HTR-8/SVneo (cell line): Measurements from ENCODE around the gene MTMR8.

ENCODE experiments used
- DNase-seq: peaks from one replicate; pipeline ENCODE4 v3.0.0; 2011; ENCODE audit warnings: low spot score, mixed read lengths; ENCODE audit not compliant: insufficient read length
- FAIRE-seq: peaks from 2 replicates; lab custom pipeline; 2011; peaks lifted over from hg19 to GRCh38; lab: Jason Lieb, UNC

Gene MTMR8

DNA sequence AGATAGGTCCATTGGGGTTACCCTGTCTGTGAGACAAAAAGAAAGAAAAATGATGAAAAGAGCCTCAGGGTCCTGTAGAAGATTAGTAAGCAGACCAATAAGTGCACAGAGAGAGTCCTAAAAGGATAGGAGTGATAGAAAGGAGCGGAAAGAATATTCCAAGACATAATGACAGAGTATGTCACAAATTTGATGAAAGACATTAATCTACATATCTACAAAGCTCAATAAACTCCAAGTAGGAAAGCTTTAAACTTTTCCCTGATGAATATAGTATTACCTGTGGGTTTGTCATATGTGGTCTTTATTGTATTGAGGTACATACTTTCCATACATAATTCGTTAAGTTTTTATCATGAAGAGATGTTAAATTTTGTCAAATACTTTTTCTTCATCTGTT lies 73.7 kb downstream of the MTMR8 start:
- FAIRE-seq (no peak), DNase-seq (no peak)

DNA sequence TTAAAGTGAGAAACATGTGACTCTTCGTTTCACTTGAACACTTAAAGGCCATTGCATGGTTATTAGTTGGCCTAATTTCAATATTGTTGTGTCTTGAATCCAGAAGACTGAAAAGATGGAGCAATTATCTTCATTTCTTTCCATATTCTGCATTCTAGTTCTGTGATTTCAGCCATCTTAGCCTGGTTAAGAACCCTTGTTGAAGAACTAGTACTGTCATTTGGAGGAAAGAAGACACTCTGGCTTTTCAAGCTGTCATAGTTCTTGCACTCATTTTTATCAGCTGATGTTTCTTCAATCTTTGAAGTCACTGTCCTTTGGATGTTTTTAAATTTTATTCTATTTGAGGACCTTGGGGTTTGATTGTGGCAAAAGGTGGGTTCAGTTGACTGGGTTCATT lies 81.6 kb downstream of the MTMR8 start:
- FAIRE-seq (no peak), DNase-seq (no peak)

DNA sequence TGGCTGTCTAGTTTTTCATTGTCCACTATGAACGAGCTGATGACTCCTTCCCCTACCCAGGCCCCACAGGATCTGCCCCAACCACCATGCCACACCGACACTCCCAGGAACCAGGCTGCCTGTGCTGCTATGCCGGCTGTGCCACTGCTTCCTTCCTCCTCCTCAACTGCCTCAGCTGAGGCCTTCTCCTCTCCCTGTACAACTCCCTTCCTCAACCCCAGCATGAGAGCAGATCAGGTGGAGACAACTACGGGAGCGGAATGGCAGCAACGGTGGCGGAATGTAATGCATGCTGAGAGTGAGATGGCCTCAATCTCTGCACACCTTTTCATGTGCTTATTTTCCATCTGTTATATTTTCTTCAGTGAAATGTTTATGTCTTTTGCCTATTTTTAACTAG lies 88.5 kb downstream of the MTMR8 start:
- FAIRE-seq = no peak

DNA sequence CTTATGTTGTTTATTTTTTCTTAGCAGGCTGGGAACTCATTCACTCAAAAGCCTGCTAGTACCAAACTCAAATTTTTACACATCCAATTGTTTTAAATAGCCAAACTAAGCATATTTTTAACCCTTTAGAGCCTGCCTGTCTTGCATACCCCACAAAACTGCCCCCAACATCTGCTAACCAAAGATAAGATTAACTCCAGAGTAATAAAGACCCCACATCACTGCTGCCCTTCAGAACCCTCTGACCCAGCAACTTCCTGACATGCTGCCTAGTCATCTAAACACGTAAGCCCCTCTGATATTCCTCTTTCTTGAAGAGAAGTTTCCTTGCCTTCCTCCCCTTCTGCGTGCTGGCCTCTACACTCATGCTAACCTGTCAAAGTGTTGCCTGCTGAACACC lies 104.1 kb downstream of the MTMR8 start:
- FAIRE-seq = no peak

More for the DNA sequence above, 88.5 kb downstream of the MTMR8 start:
- DNase-seq = no peak

DNA sequence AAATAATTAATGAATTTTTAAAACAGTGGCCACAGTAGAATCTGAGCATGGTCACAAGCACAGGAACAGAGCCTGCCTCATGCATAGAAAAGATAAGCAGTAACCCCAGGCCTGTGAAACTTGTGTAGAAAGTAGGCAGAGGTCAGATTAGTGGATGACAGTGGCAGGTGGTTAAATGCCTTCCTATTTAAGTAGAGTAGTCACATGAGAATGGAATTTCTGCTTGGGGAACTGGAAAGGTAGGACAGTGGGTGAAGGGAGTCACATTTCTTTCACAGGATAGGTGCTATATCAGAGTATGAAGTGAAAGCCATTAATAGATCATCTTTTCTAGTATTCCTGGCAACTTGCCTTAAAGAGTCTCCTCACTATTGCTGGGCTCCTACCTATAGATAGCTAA lies 130.0 kb downstream of the MTMR8 start:
- FAIRE-seq (no peak), DNase-seq (no peak)

More for the DNA sequence above, 104.1 kb downstream of the MTMR8 start:
- no peak for DNase-seq

DNA sequence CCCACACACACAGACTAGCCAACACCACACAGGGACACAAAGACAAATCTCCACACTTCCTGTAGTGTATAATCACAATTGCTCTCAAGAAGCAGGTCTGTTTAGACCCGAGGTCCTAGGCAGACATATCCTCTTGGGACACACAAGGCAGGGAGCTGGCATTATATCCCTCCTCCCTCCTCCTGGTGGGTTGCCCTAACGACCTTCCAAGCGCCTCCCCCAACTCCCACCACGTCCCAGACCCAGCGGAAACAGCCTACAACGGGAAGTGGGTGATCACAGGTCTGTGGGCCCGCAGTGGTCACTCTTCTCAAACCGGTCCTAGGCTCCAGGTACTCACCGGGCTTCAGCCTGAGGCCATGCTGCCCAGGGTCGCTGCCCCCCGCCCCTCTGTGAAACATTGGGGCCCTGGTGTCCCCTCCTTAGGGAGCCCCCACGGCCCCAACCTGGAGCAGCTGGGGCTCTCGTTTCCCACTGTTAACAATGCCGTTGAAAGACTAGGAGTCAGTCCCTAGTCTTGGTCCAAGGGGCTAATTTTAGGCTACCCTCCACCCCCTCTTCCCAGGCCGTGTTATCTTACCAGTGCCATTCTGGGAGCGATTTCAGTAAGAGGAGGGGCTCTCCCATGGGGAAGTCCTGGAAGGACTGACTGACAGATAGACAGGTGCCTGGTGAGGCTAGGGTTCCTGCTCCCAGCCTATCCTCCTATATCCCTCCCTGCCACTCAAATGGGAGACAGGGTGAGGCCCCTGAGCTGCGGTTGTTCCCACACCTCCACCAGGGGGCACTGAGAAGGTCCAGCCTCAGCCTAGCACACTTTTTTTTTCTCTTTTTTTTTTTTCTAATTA lies 164.9 kb downstream of the MTMR8 start, which contains the start of gene ASB12:
TSS of gene ASB12 (minus strand) at position 485 of the 848 bp plus-strand sequence. CDS start 4,957 bp downstream, outside the sequence.
- FAIRE-seq (no peak), DNase-seq (no peak)

DNA sequence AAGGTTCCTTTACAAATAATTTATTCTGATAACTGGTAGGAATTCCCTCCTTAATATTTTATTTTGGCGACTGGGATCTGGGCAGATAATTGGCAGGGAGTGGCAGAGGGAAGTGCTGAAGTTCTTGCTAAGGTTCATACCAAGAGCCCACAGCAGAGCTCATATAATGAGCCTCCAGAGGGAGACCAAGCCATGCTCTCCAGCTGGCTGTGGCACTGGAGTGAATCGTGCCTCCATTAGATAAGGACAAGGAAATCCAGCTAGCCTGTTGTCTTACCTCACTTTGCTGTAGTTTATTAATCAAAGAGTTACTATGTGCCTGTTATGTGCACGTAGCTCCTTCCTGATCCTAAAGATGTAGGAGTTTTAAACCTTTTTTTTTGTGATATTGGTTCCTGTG lies 166.1 kb downstream of the MTMR8 start:
- DNase-seq (no peak), FAIRE-seq (no peak)
